Measurements from ENCODE around the gene TNFAIP8L2.
"Not testable (repeated sequence)": the region's sequence is repeated elsewhere in the genome, so short reads cannot be mapped to it uniquely, and the experiment has no call there.

Gene TNFAIP8L2

GRCh38 chr1:151188667-151189066, 32.2 kb downstream of the TNFAIP8L2 start:
- DNase-seq (ENCODE audit: low read depth in 2 of 2, low spot score in 1 of 2), result not testable (repeated sequence)

DNA sequence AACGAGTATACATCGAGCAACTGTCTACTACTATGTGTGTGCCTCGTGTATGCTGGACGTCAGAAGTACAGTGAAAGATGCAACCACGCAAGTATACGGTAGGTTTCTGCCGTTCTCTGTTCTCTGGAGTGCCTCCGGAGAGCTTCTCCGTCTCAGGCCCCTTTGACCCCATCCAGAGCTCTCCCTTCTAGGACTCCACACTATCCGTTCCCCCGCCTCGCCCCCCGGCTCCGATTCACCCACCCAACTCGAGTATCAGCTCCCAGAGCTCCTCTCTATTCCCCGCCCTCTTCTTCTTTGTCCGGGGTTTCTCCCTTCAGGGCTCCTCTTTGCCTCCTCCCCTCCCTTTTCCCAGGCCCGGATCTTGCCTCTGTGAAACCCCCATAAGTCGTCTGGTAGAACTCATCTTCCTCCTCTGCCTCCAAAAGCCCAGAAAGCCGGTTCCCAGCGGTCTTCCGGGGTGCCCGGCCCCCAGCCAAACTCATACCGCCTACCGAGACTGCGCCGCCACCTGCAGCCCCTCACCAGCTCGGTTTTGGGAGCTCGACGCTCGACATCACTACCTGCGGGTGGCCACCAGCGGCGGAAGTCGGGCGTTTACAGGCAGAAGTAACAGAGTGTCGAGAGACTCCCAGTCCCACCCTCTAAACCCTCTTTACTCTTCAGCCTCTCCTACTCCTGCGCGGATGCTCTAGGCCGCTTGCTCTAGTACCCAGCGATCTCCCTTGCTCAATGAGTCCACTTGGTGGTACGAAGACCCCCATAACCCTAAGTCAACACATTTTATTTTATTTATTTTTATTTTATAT, 33.4 kb downstream of the TNFAIP8L2 start, which contains the start of gene VPS72:
Gene VPS72 (minus strand): TSS at position 561 of the 809 bp plus-strand sequence. CDS start 76 bp downstream, at position 485.
- peak; percentile 58 to 69 for DNase-seq (ENCODE audit: low read depth in 2 of 2, low spot score in 1 of 2)

DNA sequence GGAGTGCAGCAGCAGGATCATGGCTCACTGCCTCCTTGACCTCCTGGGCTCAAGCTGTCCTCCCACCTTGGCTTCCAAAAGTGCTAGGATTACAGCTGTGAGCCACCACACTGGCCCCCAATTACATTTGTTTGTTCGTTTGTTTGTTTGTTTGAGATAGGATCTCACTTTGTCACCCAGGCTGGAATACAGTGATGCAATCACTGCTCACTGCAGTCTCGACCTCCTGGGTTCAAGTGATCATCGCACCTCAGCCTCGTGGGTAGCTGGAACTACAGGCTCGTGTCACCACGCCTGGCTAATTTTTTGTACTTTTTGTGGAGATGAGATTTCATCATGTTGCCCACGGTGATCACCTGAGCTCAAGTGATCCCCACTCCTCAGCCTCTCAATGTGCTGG, 35.6 kb downstream of the TNFAIP8L2 start:
- no peak for DNase-seq (ENCODE audit: low read depth in 2 of 2, low spot score in 1 of 2)

DNA sequence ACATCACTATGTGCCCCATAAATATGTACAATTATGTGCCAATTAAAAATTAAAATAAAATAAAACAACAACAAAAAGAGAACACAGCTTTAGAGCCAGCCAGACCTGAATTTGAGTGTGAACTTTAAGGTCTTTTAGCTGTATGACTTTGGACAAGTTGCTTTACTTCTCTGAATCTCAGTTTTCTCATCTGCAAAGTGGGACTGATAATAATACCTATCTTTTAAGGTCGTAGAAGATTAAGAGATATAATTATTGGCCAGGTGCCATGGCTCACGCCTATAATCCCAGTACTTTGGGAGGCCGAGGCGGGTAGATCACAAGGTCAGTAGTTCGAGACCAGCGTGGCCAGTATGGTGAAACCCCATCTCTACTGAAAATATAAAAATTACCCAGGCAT, 36.9 kb downstream of the TNFAIP8L2 start:
- no peak for DNase-seq (ENCODE audit: low read depth in 2 of 2, low spot score in 1 of 2)

GRCh38 chr1:151193856-151194255, 37.4 kb downstream of the TNFAIP8L2 start:
- DNase-seq (ENCODE audit: low read depth in 2 of 2, low spot score in 1 of 2), result no peak

- not testable (repeated sequence) for DNase-seq (ENCODE audit: low read depth in 2 of 2, low spot score in 1 of 2)
These were observed 38.6 kb downstream of the TNFAIP8L2 start for GRCh38 chr1:151194894-151195594.

DNA sequence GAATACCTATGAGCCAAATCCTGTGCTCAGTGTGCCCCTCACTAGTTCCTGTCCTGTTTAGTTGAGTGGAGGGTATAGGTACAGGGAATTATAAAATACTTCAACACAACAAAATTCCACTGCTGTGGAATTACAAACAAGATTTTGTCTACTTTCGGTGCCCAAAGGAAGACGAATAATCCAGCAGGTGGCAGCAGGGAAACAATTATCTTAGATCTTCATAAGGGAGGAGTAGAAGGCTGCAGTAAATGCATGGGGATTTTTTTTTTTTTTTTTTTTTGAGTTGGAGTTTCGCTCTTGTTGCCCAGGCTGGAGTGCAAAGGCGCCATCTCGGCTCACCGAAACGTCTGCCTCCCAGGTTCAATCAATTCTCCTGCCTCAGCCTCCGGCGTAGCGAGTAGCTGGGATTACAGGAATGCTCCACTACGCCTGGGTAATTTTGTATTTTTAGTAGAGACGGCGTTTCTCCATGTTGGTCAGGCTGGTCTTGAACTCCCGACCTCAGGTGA, 39.9 kb downstream of the TNFAIP8L2 start:
- no peak for DNase-seq (ENCODE audit: low read depth in 2 of 2, low spot score in 1 of 2)

GRCh38 chr1:151197863-151198253, 41.4 kb downstream of the TNFAIP8L2 start:
- no peak for DNase-seq (ENCODE audit: low read depth in 2 of 2, low spot score in 1 of 2)

DNA sequence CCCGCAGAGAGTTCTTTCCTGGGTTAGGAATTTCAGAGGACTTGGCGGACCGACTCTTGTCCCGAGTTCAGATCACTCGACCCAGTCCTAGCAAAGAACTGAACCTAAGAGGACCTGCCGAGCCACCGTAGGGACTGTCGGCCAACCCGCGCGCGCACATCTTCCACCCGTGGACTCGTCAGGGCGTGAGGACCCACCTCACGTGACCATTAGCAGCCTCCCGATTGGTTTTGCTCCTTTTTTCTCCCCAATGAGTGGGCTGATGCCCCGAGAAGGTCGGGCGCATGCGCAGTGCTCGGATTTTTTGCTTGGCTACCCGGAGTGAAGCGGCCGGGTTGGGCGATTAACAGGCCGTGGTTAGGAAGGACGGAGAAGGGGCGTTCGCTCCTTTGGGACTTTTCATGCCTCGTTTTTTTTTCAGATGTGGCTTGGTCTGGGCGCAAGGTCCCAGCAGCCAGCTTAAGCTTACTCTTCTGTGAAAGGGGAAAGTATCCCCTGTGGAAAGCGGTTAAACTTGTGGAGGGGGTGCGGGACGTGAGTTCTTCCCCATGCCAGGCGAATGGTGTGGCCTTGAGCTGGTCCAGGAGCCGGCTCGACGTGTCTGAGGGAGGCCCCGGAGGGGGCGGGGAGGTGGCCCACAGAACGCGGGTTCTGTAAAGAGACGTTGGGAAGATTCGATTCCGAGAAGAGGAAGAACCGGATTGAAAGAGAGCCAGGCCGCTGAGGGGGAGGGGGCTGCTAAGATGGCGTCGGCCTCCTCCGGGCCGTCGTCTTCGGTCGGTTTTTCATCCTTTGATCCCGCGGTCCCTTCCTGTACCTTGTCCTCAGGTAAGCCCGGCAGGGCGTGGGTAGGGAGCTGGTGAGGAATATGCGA, 42.0 kb downstream of the TNFAIP8L2 start, which contains the start of gene PIP5K1A:
Gene PIP5K1A (plus strand): TSS at position 299 of the 874 bp plus-strand sequence. CDS start 445 bp downstream, at position 744.
- peak; percentile 96 to 99 for DNase-seq (ENCODE audit: low read depth in 2 of 2, low spot score in 1 of 2)

GRCh38 chr1:151199873-151200581, 43.6 kb downstream of the TNFAIP8L2 start:
- no peak for DNase-seq (ENCODE audit: low read depth in 2 of 2, low spot score in 1 of 2)

GRCh38 chr1:151205381-151205965, 49.0 kb downstream of the TNFAIP8L2 start:
- DNase-seq (ENCODE audit: low read depth in 2 of 2, low spot score in 1 of 2), result not testable (repeated sequence)
